MG63 (cell line): ENCODE results near the gene GAL3ST1. TPM values are rescaled to one million over a fixed set of nuclear protein-coding genes. Genes with fewer than 3 reads are reported as not detected.
"Not testable (repeated sequence)": the region's sequence is repeated elsewhere in the genome, so short reads cannot be mapped to it uniquely, and the experiment has no call there.

Experiments used
- DNase-seq: peaks from one replicate; pipeline ENCODE4 v3.0.0-alpha.2; 2020
- H3K27me3 ChIP-seq: fragments of 250-450 bp; sonication (Bioruptor Pico); 2 replicates; pipeline ENCODE4 v1.5.1; 2020; ENCODE audit warnings: mild to moderate bottlenecking, moderate library complexity
- H3K36me3 ChIP-seq: fragments of 250-450 bp; sonication (Bioruptor Pico); 2 replicates; pipeline ENCODE4 v1.5.1; 2020; ENCODE audit warnings: mild to moderate bottlenecking, moderate library complexity
- H3K4me3 ChIP-seq: fragments of 250-450 bp; sonication (Bioruptor Pico); 2 replicates; pipeline ENCODE4 v1.5.1; 2020; ENCODE audit warnings: mild to moderate bottlenecking, moderate library complexity
- H3K9me3 ChIP-seq: fragments of 250-450 bp; sonication (Bioruptor Pico); 2 replicates; pipeline ENCODE4 v1.5.1; 2020; ENCODE audit warnings: mild to moderate bottlenecking, moderate library complexity
- total RNA-seq: library from RNA; depleted of rRNA; stranded (reverse); fragments of >200 nt; shearing (Covaris generic); gene quantifications from 2 replicates; pipeline ENCODE4 v1.2.3, GENCODE V29; 2014; ENCODE audit warnings: low replicate concordance

GAL3ST1 gene
- total RNA-seq, 1 experiment from 2014 or later: not detected

GRCh38 chr22:30603801-30604200, 29.3 kb upstream of the GAL3ST1 start:
- Histone ChIP-seq H3K36me3 (no peaks in the 10 kb centered on the region), H3K4me3 (no peak overlapping the region), H3K9me3 (no peaks in the 10 kb centered on the region), H3K27me3 (no peaks in the 10 kb centered on the region)
- no peak for DNase-seq

DNA sequence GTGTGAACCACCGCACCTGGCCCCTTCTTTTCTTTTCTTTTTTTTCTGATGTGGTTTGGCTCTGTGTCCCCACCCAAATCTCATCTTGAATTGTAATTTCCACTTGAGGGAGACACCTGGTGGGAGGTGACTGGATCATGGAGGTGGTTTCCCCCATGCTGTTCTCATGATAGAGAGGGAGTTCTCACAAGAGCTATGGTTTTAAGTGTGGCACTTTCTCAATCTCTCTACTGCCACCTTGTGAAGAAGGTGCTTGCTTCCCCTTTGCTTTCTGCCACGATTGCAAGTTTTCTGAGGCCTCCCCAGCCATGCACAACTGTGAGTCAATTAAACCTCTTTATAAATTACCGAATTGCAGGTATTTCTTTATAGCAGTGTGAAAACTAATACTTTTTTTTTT, 27.6 kb upstream of the GAL3ST1 start:
- Histone ChIP-seq H3K27me3 (no peaks in the 10 kb centered on the region), H3K36me3 (no peaks in the 10 kb centered on the region), H3K9me3 (no peaks in the 10 kb centered on the region), H3K4me3 (no peak overlapping the region)
- DNase-seq: no peak

- H3K4me3 ChIP-seq: no peak overlapping the region
- no peaks in the 10 kb centered on the region for H3K27me3 ChIP-seq
- no peak for DNase-seq
- no peaks in the 10 kb centered on the region for H3K9me3 ChIP-seq
- no peaks in the 10 kb centered on the region for H3K36me3 ChIP-seq
Measured at GRCh38 chr22:30601464-30601863, 27.0 kb upstream of the GAL3ST1 start.

DNA sequence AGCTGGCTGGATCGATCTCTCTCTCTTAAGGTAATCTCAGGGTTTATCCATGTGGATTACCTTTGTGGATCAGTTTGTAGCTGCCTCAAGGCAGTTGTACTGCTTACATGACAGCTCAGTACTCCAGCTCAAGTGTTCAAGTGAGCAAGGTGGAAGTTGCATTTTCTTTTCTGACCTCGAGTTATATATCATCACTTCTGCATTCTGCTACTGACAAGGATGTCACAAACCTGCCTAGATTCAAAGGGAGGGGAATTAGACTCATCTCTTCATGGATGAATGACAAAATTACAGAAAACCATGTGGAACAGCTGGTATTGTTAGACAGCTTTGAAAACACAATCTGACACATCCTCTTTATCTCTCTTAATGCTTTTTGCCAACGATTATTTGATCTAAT, 26.5 kb upstream of the GAL3ST1 start:
- no peak for DNase-seq
- no peaks in the 10 kb centered on the region for H3K9me3 ChIP-seq

GRCh38 chr22:30598986-30599385, 24.5 kb upstream of the GAL3ST1 start:
- DNase-seq: peak; percentile 33

More for the DNA sequence above, 26.5 kb upstream of the GAL3ST1 start:
- Histone ChIP-seq H3K4me3 (no peak overlapping the region), H3K36me3 (no peaks in the 10 kb centered on the region), H3K27me3 (no peaks in the 10 kb centered on the region)

DNA sequence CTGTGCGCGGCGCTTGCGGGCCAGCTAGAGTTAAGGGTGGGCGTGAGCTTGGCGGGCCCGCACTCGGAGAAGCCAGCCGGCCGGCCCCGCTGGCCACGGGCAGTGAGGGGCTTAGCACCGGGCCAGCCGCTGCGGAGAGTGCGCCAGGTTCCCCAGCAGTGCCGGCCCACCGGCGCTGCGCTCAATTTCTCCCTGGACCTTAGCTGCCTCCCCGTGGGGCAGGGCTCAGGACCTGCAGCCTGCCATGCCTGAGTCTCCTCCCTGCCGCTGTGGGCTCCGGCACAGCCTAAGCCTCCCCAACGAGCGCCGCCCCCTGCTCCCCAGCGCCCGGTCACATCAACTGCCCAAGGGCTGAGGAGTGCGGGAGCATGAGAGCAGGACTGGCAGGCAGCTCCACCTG, 22.4 kb upstream of the GAL3ST1 start:
- Histone ChIP-seq H3K36me3 (no peaks in the 10 kb centered on the region), H3K9me3 (no peaks in the 10 kb centered on the region), H3K27me3 (peaks cover 2% of the 10 kb centered on the region; the same call in 1 of the 2 replicates), H3K4me3 (no peak overlapping the region)
- no peak for DNase-seq

More at GRCh38 chr22:30598986-30599385, 24.5 kb upstream of the GAL3ST1 start:
- Histone ChIP-seq H3K9me3 (no peaks in the 10 kb centered on the region), H3K4me3 (no peak overlapping the region), H3K27me3 (no peaks in the 10 kb centered on the region), H3K36me3 (no peaks in the 10 kb centered on the region)

DNA sequence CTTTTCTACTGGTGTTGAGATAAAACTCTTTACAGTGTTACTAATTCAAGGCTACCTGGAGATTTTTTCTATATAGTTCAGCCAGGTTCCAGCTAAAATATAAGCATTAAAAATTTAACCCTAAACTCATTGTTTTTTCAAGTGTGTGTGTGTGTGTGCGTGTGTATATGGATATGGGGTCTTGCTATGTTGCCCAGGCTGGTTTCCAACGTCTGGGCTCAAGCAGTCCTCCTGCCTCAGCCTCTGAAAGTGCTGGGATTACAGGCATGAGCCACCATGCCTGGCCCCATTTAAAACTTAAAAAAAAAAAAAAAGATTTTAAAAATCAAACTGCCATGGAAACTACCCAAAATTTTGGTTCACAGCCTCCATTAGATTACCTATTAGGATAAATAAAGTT, 21.7 kb upstream of the GAL3ST1 start:
- H3K9me3 ChIP-seq: no peaks in the 10 kb centered on the region
- H3K4me3 ChIP-seq: no peak overlapping the region
- DNase-seq: no peak
- peaks cover 2% of the 10 kb centered on the region; the same call in 1 of the 2 replicates for H3K27me3 ChIP-seq
- H3K36me3 ChIP-seq: peaks cover 3% of the 10 kb centered on the region; the same call in 1 of the 2 replicates

- H3K9me3 ChIP-seq, H3K27me3 ChIP-seq, DNase-seq: not testable (repeated sequence)
- H3K36me3 ChIP-seq: peaks cover 36% of the 10 kb centered on the region
- H3K4me3 ChIP-seq: peak overlapping the region; percentile 88
Measured at GRCh38 chr22:30592360-30592713, 17.9 kb upstream of the GAL3ST1 start.

GRCh38 chr22:30591588-30592359, 17.3 kb upstream of the GAL3ST1 start, which contains the start of gene PES1:
Gene PES1 (minus strand): TSS chr22:30591910. CDS start chr22:30591833, 77 bp downstream.
- Histone ChIP-seq H3K27me3 (peaks cover 2% of the 10 kb centered on the region; the same call in 1 of the 2 replicates), H3K36me3 (peaks cover 42% of the 10 kb centered on the region), H3K9me3 (no peaks in the 10 kb centered on the region), H3K4me3 (peak within 1 kb of the TSS; percentile 88)
- DNase-seq: peak; percentile 97

DNA sequence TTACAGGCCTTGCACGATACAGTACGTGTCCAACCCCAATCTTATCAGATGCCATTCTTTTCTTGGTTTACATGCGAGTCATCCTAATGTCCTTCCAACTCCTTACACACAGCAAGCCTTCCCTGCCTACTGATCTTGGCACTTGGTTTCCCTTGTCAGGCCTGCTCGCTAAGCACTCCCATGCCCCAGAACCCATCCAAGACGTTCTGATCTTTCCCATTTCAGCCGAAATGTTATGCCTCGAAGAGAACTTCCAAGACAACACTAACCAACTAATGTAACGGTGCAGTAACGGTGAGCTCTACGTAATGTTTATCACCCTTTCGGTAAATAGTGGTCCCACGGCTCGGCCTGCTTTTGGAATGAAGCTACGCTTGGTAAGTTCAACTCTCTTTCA, 16.7 kb upstream of the GAL3ST1 start:
- no peaks in the 10 kb centered on the region for H3K9me3 ChIP-seq

DNA sequence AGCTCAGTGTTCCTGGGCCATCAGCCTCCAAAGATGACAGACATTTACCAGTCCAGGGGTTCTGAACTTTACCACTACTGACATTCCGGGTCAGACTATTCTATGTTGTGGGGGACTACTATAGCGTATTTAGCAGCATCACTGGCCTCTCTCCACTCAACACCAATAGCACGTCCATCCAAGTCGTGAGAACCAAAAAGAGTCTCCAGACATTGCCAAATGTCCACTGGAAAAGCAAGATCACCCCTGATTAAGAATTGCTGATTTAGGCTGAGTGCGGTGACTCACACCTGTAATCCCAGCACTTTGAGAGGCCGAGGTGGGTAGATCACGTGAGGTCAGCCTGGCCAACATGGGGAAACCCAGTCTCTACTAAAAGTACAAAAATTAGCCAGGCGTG, 11.9 kb upstream of the GAL3ST1 start:
- H3K27me3 ChIP-seq: no peaks in the 10 kb centered on the region
- DNase-seq: no peak
- H3K4me3 ChIP-seq: no peak overlapping the region
- H3K9me3 ChIP-seq: no peaks in the 10 kb centered on the region
- H3K36me3 ChIP-seq: peaks cover 86% of the 10 kb centered on the region

More for the DNA sequence above, 16.7 kb upstream of the GAL3ST1 start:
- Histone ChIP-seq H3K36me3 (peaks cover 48% of the 10 kb centered on the region), H3K4me3 (peak overlapping the region; percentile 88), H3K27me3 (peaks cover 2% of the 10 kb centered on the region; the same call in 1 of the 2 replicates)
- no peak for DNase-seq

DNA sequence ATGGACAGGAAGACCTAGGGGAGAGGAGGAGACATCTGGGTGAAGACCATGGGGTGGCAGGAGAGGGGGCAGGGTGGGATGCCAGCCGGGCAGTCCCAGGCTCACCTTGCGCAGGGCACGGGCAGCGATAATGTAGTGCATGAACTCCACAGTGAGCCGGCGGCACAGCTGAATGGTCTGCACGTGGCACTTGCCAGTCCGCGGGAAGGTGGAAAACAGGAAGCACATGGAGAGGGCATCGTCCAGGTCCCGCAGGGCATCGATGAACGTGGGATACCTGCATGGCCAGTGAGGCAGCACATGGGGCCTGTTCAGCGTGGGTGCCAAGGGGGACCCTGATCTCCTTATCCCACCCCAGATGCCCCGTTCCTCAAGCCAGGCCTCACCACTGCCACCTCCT, 10.0 kb upstream of the GAL3ST1 start:
- Histone ChIP-seq H3K9me3 (no peaks in the 10 kb centered on the region), H3K36me3 (peaks cover 88% of the 10 kb centered on the region), H3K27me3 (no peaks in the 10 kb centered on the region), H3K4me3 (no peak overlapping the region)
- no peak for DNase-seq

- Histone ChIP-seq H3K4me3 (no peak overlapping the region), H3K9me3 (no peaks in the 10 kb centered on the region), H3K27me3 (no peaks in the 10 kb centered on the region), H3K36me3 (peaks cover 89% of the 10 kb centered on the region)
- DNase-seq: no peak
Measured at GRCh38 chr22:30582788-30583545, 8.5 kb upstream of the GAL3ST1 start.

GRCh38 chr22:30582051-30582450, 7.6 kb upstream of the GAL3ST1 start:
- Histone ChIP-seq H3K36me3 (peaks cover 84% of the 10 kb centered on the region), H3K9me3 (no peaks in the 10 kb centered on the region), H3K27me3 (no peaks in the 10 kb centered on the region), H3K4me3 (no peak overlapping the region)
- DNase-seq: no peak

- Histone ChIP-seq H3K9me3 (no peaks in the 10 kb centered on the region), H3K27me3 (no peaks in the 10 kb centered on the region), H3K36me3 (peaks cover 84% of the 10 kb centered on the region), H3K4me3 (no peak overlapping the region)
- no peak for DNase-seq
Measured at GRCh38 chr22:30580896-30581295, 6.4 kb upstream of the GAL3ST1 start.

DNA sequence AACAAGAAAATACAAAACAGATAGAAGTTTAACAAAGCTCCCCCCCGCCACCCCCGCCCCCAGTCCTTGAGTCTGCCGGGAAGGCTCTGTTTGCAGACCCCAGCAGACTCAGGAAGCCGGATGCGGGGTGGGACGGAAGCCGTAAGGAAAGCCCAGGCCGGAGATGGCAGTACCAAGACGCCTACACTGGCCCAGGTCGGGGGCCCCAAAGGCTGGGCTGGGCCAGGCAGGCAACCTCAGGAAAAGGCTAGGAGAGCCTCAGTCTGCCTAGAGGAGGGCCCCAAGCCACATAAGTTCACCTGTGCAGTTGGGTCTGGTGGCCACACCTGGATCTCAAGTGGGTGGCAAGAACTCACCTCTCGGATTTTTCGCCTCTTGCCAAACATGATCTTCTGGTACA, 4.0 kb upstream of the GAL3ST1 start:
- DNase-seq: no peak

GRCh38 chr22:30575859-30576258, 1.4 kb upstream of the GAL3ST1 start:
- no peak overlapping the region for H3K4me3 ChIP-seq
- H3K9me3 ChIP-seq: no peaks in the 10 kb centered on the region
- H3K27me3 ChIP-seq: no peaks in the 10 kb centered on the region
- no peak for DNase-seq
- peaks cover 54% of the 10 kb centered on the region for H3K36me3 ChIP-seq

More for the DNA sequence above, 4.0 kb upstream of the GAL3ST1 start:
- no peak overlapping the region for H3K4me3 ChIP-seq
- peaks cover 76% of the 10 kb centered on the region for H3K36me3 ChIP-seq
- H3K27me3 ChIP-seq: no peaks in the 10 kb centered on the region
- no peaks in the 10 kb centered on the region for H3K9me3 ChIP-seq
